ENCODE data around the gene HARBI1.

- TF ChIP-seq CTCF (IDR thresholded peaks at IDR 0.05) (no peak), ZBTB33 (IDR thresholded peaks at IDR 0.05; ENCODE audit: borderline replicate concordance, low read depth) (no peak), ELF1 (IDR thresholded peaks at IDR 0.05) (no peak), POLR2AphosphoS5 (IDR thresholded peaks at IDR 0.05; ENCODE audit: low read depth, low read length) (no peak), FOXJ3 (CRISPR knock-in tag; IDR thresholded peaks at IDR 0.05) (no peak), USF2 (IDR thresholded peaks at IDR 0.05; ENCODE audit: borderline replicate concordance, low read depth, low read length) (no peak), YY1 (IDR thresholded peaks at IDR 0.05; ENCODE audit: low read depth) (no peak), NRF1 (IDR thresholded peaks at IDR 0.05; ENCODE audit: low read depth, low read length) (no peak), RAD21 (IDR thresholded peaks at IDR 0.05; ENCODE audit: low read length) (no peak), RXRA (IDR thresholded peaks at IDR 0.05; ENCODE audit: borderline replicate concordance, low read depth) (no peak)
Measured at GRCh38 chr11:46637546-46637945, 20.5 kb upstream of the HARBI1 start.

Data from SK-N-SH (cell line).